Activated CD4-positive, alpha-beta T cell treated with anti-CD3 and anti-CD28 coated beads, Interleukin-2, amount 10 ng/mL, durations not matched to agents 7 days and 5 days (primary cell): Measurements from ENCODE around the gene GJB4. TPM values are rescaled to one million over a fixed set of nuclear protein-coding genes. Genes with fewer than 3 reads are reported as not detected.

Experiments used
- CTCF ChIA-PET: fragments of 350-600 bp; sonication (Branson Sonifier 250); formaldehyde crosslinking; loops from one replicate; lab custom pipeline; 2021; ENCODE audit warnings: antibody characterized with exemption; lab: Charles Lee
- POLR2A ChIA-PET: fragments of 350-600 bp; sonication (Branson Sonifier 250); formaldehyde crosslinking; loops from one replicate; lab custom pipeline; 2021; ENCODE audit warnings: antibody characterized with exemption; lab: Charles Lee
- DNase-seq: peaks from one replicate; pipeline ENCODE4 v3.0.0-alpha.2; 2020
- H3K27ac Mint-ChIP-seq: one replicate; pipeline ENCODE4 v1.8.0; 2021; ENCODE audit warnings: mild to moderate bottlenecking, moderate library complexity, mixed read lengths
- H3K27me3 Mint-ChIP-seq: one replicate; pipeline ENCODE4 v1.8.0; 2021; ENCODE audit warnings: mixed read lengths
- H3K36me3 Mint-ChIP-seq: one replicate; pipeline ENCODE4 v1.8.0; 2021; ENCODE audit warnings: low read depth, mixed read lengths
- H3K4me1 Mint-ChIP-seq: one replicate; pipeline ENCODE4 v1.8.0; 2021; ENCODE audit warnings: mixed read lengths
- H3K4me3 Mint-ChIP-seq: one replicate; pipeline ENCODE4 v1.8.0; 2021; ENCODE audit warnings: mild to moderate bottlenecking, moderate library complexity, mixed read lengths
- H3K9me3 Mint-ChIP-seq: one replicate; pipeline ENCODE4 v1.8.0; 2021; ENCODE audit warnings: mixed read lengths
- total RNA-seq, 2 experiments: library from RNA; stranded (reverse); gene quantifications; one replicate each; pipeline ENCODE4 v1.2.3, GENCODE V29; 2021

The GJB4 gene
- total RNA-seq, 2 experiments from 2014 or later: not detected

DNA sequence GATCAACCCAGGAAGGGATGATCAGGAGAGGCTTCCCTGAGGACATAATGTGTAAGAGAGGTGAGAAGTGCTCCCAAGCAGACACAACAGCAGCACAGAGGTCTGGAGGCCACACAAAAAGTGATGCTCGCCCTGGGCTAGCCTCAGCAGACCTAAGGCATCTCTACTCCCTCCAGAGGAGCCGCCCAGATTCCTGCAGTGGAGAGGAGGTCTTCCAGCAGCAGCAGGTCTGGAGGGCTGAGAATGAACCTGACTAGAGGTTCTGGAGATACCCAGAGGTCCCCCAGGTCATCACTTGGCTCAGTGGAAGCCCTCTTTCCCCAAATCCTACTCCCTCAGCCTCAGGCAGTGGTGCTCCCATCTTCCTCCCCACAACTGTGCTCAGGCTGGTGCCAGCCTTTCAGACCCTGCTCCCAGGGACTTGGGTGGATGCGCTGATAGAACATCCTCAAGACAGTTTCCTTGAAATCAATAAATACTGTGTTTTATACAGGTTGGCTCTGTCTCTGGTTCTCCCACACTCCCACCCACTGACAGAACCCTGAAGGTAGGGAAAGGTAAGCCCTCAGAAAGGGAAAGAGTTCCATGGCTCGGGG is 26.4 kb downstream of the GJB4 start:
- no peak overlapping the region for H3K4me3 Mint-ChIP-seq
- H3K4me1 Mint-ChIP-seq: peaks cover 6% of the 10 kb centered on the region
- no peak for DNase-seq
- no peaks in the 10 kb centered on the region for H3K9me3 Mint-ChIP-seq
- H3K27me3 Mint-ChIP-seq: peaks cover 17% of the 10 kb centered on the region
- ChIA-PET CTCF (interaction anchor here (0.7 kb wide), 1 partner anchor 80 kb away, joined by 5 read pairs; no protein-coding TSS in a partner anchor), POLR2A (no interaction called here)
- H3K27ac Mint-ChIP-seq: no peak overlapping the region
- no peaks in the 10 kb centered on the region for H3K36me3 Mint-ChIP-seq

DNA sequence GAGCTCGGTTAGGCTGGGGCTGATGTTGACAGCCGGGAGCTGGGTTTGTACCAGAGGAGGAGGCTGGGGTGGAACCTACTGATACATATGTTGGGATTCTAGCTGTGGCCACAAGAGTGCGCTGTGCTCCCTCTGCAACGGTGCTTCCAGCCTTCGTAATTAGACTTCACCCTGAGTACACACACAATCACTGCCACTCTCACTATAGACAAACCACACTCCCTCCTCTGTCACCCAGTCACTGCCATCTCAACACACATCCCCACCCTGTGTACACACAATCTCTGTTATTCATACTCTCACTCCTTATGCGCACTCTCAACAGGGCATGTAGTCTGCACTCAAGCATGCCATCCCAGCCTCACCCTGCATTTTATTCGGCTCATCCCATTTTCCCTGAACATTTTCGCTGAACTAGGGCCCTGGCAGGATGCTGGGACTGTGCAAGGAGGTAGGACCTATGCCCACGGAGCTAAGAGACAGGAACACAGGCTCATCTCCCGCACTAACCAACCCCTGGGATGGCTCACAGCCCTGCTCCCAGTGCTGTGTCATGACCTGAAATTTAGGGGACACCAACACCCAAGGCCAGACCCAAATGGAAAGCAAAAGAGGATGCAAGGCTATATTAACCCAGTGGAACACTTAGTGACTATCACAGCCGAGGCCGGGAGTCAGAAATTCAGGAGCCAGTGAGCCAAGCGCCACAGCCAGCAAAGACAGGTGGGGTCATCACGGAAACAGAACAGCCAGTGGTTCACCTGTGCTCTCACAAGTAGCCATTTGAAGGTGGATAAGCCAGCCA is 27.2 kb downstream of the GJB4 start:
- peaks cover 17% of the 10 kb centered on the region for H3K27me3 Mint-ChIP-seq
- ChIA-PET POLR2A (no interaction called here), CTCF (interaction anchor here (0.7 kb wide), 1 partner anchor 80 kb away, joined by 5 read pairs; no protein-coding TSS in a partner anchor)
- no peaks in the 10 kb centered on the region for H3K9me3 Mint-ChIP-seq
- peak; percentile 69 for DNase-seq
- H3K4me3 Mint-ChIP-seq: no peak overlapping the region
- no peaks in the 10 kb centered on the region for H3K36me3 Mint-ChIP-seq
- no peak overlapping the region for H3K27ac Mint-ChIP-seq
- H3K4me1 Mint-ChIP-seq: peaks cover 6% of the 10 kb centered on the region

DNA sequence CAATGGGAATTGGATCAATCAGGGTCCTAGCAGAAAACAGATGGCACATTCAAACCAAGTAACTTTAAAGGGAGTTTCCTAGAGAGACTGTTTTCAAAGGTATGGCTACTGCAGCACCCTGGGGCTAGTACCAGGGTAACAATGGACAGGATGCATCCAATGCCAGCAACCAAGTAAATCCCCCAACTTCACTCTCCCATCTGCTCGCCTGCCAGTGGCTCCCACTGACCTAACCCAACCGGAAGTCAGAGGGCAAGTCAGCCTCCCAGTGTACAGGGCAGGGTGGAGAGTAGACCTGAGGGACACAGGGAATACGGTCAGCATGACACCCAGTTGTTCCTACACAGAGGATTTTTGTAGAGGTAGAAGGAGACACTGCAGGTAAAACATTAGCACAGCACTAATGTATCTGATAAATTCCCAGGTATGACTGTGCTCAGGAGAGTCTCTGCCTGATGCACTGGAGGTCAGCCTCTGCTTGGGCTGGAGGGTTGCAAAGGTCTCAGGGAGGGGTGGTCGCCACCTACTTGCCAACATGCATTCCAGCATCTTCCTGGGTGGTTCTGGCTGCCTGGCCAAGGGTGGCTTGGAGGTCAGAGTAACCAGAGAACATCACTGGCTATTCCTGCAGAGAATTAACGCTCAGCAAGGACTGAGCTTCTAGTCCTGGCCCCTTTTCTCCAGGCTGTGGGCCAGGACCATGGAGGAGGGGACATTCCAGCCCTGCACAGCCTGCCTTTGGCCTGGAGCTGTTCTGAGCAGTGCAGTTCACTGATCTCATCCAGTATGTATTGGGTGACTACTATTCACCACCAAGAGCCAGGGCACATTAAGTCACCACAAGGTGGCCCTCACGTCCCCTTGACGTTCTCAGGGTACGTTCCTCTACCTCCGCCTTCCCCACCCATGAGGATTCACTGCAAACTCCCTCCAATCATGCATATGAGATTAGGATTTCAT is 28.2 kb downstream of the GJB4 start:
- ChIA-PET POLR2A (no interaction called here), CTCF (no interaction called here)
- DNase-seq: no peak
- Mint-ChIP-seq H3K4me3 (no peak overlapping the region), H3K4me1 (peaks cover 9% of the 10 kb centered on the region), H3K9me3 (no peaks in the 10 kb centered on the region), H3K36me3 (no peaks in the 10 kb centered on the region), H3K27ac (no peak overlapping the region), H3K27me3 (peaks cover 13% of the 10 kb centered on the region)

DNA sequence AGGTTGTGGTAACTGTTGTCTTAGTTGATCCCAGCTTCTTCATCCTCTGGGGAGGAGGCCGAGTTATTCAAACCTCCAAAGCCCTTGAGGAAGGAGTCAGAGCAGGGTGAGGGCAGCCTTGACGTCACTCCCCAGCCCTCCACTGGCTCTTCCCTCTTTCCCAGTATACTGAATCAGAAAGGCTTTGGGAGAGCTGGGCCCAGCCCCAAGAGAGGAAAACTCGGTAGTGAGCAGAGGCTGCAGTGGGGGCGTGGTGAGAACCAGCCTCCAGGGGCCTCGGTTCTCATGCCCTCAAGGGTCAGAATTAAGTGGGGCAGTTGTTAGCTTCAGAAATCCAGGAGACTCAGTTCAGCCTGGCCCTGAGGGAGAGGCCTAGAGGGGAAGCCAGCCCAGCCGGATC is 31.4 kb downstream of the GJB4 start:
- Mint-ChIP-seq H3K27ac (no peak overlapping the region), H3K36me3 (no peaks in the 10 kb centered on the region), H3K4me1 (peaks cover 9% of the 10 kb centered on the region), H3K9me3 (no peaks in the 10 kb centered on the region), H3K27me3 (peaks cover 9% of the 10 kb centered on the region), H3K4me3 (no peak overlapping the region)
- no peak for DNase-seq
- CTCF ChIA-PET: no interaction called here
- POLR2A ChIA-PET: no interaction called here

DNA sequence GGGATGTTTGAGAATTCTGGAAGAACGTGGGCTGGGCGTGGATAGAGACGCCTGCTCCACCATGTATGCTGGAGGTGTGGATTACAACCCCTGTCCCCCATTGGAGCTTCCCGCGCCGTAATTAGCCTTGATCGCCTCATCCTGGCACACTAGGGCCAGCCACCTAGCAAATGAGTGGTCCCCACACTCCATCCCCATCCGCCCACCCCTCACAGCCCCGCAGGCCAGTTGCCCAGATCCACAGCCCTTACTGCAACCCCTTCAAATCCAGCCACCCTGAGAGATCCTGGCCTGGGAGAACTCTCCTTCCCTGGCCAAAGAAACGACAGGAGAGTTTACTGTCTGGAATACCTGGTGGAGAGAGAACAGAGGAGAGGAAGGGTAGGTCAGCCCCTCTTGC is 32.9 kb downstream of the GJB4 start:
- CTCF ChIA-PET: no interaction called here

DNA sequence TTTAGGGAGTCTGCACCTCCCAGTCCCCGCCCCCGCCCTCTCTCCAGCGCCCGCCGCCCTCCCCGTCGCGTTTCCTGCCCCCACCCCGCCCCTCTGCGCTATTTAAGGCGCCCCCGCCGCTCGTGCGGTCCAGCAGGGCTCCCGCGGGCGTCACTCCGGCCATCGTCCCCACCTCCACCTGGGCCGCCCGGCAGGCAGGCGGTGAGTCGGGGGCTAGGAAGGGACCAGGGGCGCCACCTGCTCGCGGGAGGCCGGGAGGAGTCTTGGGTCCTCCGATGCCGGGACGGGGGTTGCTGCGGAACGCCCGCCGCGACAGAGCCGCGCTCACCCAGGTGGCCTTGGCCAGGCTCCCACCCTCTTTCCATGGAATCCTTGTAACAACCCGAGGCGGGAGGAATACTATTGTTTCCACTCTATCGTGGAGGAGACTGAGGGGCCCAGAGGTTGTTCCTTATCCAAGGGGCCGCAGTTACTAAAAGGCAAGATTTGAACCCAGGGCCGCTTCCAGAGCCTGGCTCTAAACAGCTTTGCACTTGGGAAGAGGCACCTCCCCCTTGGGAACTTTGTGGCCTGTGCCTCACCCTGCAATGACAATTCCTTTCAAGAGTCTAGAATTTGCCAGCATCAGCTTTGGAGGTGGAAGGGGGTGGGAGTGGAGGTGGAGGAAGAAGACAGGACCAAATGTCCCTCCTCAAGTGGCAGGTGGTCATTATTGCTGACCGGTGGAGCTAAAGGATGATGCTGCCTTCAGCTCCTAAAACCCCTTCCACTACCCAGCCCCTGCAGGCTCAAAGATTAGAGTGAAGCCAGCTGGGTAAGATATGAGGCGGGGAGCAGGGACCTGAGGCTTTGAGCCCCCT is 33.6 kb downstream of the GJB4 start, which contains the start of gene GJA4:
TSS of gene GJA4 (plus strand) at position 132 of the 860 bp plus-strand sequence. CDS start 1,215 bp downstream, outside the sequence.
- POLR2A ChIA-PET: no interaction called here
- Mint-ChIP-seq H3K36me3 (no peaks in the 10 kb centered on the region), H3K9me3 (no peaks in the 10 kb centered on the region), H3K27ac (no peak within 1 kb of the TSS), H3K4me3 (peak within 1 kb of the TSS; percentile 50), H3K27me3 (peaks cover 5% of the 10 kb centered on the region), H3K4me1 (peaks cover 8% of the 10 kb centered on the region)
- CTCF ChIA-PET: interaction anchor here (0.6 kb wide), 1 partner anchor 101 kb away, joined by 3 read pairs; no protein-coding TSS in a partner anchor
- DNase-seq: no peak

More for the DNA sequence above, 32.9 kb downstream of the GJB4 start:
- H3K36me3 Mint-ChIP-seq: no peaks in the 10 kb centered on the region
- DNase-seq: no peak
- H3K4me3 Mint-ChIP-seq: peak overlapping the region; percentile 50
- H3K4me1 Mint-ChIP-seq: peaks cover 8% of the 10 kb centered on the region
- H3K9me3 Mint-ChIP-seq: no peaks in the 10 kb centered on the region
- H3K27me3 Mint-ChIP-seq: peaks cover 5% of the 10 kb centered on the region
- POLR2A ChIA-PET: no interaction called here
- no peak overlapping the region for H3K27ac Mint-ChIP-seq

DNA sequence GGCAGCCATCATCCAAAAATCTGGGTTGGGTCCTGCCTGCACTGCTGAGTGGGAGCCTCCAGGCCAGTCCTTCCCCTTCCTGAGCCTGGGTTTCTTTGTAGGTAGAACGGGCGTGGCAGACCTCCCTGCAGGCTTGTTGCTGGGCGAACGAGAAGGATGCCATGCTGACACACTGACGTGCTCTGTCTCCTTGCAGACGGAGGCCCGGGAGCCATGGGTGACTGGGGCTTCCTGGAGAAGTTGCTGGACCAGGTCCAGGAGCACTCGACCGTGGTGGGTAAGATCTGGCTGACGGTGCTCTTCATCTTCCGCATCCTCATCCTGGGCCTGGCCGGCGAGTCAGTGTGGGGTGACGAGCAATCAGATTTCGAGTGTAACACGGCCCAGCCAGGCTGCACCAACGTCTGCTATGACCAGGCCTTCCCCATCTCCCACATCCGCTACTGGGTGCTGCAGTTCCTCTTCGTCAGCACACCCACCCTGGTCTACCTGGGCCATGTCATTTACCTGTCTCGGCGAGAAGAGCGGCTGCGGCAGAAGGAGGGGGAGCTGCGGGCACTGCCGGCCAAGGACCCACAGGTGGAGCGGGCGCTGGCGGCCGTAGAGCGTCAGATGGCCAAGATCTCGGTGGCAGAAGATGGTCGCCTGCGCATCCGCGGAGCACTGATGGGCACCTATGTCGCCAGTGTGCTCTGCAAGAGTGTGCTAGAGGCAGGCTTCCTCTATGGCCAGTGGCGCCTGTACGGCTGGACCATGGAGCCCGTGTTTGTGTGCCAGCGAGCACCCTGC is 34.7 kb downstream of the GJB4 start:
- Mint-ChIP-seq H3K9me3 (no peaks in the 10 kb centered on the region), H3K27me3 (peaks cover 5% of the 10 kb centered on the region), H3K36me3 (no peaks in the 10 kb centered on the region), H3K27ac (no peak overlapping the region), H3K4me1 (peaks cover 8% of the 10 kb centered on the region), H3K4me3 (no peak overlapping the region)
- no peak for DNase-seq
- ChIA-PET CTCF (no interaction called here), POLR2A (no interaction called here)

DNA sequence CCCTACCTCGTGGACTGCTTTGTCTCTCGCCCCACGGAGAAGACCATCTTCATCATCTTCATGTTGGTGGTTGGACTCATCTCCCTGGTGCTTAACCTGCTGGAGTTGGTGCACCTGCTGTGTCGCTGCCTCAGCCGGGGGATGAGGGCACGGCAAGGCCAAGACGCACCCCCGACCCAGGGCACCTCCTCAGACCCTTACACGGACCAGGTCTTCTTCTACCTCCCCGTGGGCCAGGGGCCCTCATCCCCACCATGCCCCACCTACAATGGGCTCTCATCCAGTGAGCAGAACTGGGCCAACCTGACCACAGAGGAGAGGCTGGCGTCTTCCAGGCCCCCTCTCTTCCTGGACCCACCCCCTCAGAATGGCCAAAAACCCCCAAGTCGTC is 35.2 kb downstream of the GJB4 start:
- Mint-ChIP-seq H3K4me3 (no peak overlapping the region), H3K4me1 (peaks cover 8% of the 10 kb centered on the region), H3K27me3 (peaks cover 5% of the 10 kb centered on the region), H3K36me3 (no peaks in the 10 kb centered on the region), H3K9me3 (no peaks in the 10 kb centered on the region), H3K27ac (no peak overlapping the region)
- ChIA-PET POLR2A (no interaction called here), CTCF (interaction anchor here (1.0 kb wide), 1 partner anchor 58 kb away, joined by 3 read pairs; no protein-coding TSS in a partner anchor)
- DNase-seq: no peak

DNA sequence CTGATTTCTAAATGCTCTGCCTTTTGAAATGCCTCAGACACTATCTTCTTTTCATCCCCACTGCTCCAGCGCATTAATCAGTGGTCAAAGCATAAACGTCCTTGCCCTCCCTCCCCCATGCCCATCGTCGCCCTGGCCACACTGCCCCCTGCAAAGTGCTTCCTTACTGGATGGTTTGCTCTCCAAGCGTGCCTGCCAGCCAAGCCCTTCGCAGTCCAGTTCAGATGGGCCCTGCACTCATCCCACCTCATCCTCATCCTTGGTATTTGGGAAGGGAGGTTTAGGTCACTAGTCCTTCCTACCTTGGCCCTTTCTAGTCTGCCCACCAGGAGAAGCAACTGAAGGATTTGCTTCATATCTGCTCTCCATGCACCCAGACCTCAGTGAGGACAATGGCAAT is 36.4 kb downstream of the GJB4 start:
- ChIA-PET POLR2A (no interaction called here), CTCF (interaction anchor here (1.0 kb wide), 1 partner anchor 57 kb away, joined by 3 read pairs; no protein-coding TSS in a partner anchor)
- Mint-ChIP-seq H3K4me1 (peaks cover 8% of the 10 kb centered on the region), H3K9me3 (no peaks in the 10 kb centered on the region), H3K36me3 (no peaks in the 10 kb centered on the region), H3K27ac (no peak overlapping the region), H3K4me3 (no peak overlapping the region), H3K27me3 (peaks cover 5% of the 10 kb centered on the region)
- DNase-seq: no peak

DNA sequence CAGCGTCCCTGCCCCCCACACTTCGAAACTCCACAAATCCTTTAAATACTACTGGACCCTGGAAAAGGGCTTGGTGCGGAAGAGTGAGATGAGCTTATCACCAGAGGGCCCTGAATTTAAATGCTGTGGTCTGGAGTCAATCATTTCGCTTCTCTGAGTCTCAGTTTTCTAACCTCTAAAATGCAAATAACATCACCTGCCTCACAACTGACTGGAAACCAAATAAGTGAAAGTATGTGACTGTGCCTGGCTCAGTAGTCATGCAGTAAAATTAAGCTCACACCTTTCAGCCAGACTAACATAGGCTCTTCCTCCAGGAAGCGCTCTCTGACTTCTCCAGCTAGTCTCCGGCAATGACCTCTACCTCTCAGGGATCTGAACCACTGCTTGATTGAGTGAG is 37.5 kb downstream of the GJB4 start:
- H3K4me1 Mint-ChIP-seq: peaks cover 8% of the 10 kb centered on the region
- POLR2A ChIA-PET: no interaction called here

DNA sequence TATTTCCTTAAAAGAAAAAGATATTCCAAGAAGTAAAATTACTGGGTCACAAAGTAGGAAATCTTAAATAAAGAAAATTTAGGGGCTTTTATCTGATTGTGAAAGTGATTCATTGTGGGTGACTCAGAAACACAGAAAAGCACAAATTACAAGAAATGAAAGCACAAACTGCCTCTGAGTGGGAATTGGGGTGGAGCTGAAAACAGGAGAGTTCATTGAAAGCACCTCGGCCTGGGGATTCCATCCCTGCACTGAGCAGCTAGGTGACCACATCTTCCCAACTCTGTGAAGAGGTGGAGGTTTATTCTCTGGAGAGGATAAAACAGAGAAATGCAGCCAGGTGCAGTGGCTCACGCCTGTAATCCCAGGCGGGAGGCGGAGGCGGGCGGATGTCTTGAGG is 40.7 kb downstream of the GJB4 start:
- Mint-ChIP-seq H3K4me1 (peaks cover 4% of the 10 kb centered on the region), H3K4me3 (no peak overlapping the region), H3K27ac (no peak overlapping the region), H3K36me3 (no peaks in the 10 kb centered on the region), H3K9me3 (peaks cover 5% of the 10 kb centered on the region), H3K27me3 (no peaks in the 10 kb centered on the region)
- no peak for DNase-seq
- POLR2A ChIA-PET: no interaction called here
- CTCF ChIA-PET: no interaction called here

More for the DNA sequence above, 37.5 kb downstream of the GJB4 start:
- Mint-ChIP-seq H3K27me3 (peaks cover 5% of the 10 kb centered on the region), H3K27ac (peak overlapping the region; percentile 46), H3K9me3 (no peaks in the 10 kb centered on the region), H3K36me3 (no peaks in the 10 kb centered on the region), H3K4me3 (no peak overlapping the region)
- CTCF ChIA-PET: interaction anchor here (1.3 to 1.6 kb wide), 2 partner anchors 55 to 56 kb away, joined by 4 to 5 read pairs; no protein-coding TSS in a partner anchor
- no peak for DNase-seq
